ENCODE data around the gene TLR6. TPM values are rescaled to one million over a fixed set of nuclear protein-coding genes. Genes with fewer than 3 reads are reported as not detected.
A peak's percentile ranks its signal among the peaks of the same experiment; 100 is the strongest.

The TLR6 gene
- total RNA-seq, 4 donors from 2014 or later, result 1.4 to 3.0 (median 1.8) TPM

DNA sequence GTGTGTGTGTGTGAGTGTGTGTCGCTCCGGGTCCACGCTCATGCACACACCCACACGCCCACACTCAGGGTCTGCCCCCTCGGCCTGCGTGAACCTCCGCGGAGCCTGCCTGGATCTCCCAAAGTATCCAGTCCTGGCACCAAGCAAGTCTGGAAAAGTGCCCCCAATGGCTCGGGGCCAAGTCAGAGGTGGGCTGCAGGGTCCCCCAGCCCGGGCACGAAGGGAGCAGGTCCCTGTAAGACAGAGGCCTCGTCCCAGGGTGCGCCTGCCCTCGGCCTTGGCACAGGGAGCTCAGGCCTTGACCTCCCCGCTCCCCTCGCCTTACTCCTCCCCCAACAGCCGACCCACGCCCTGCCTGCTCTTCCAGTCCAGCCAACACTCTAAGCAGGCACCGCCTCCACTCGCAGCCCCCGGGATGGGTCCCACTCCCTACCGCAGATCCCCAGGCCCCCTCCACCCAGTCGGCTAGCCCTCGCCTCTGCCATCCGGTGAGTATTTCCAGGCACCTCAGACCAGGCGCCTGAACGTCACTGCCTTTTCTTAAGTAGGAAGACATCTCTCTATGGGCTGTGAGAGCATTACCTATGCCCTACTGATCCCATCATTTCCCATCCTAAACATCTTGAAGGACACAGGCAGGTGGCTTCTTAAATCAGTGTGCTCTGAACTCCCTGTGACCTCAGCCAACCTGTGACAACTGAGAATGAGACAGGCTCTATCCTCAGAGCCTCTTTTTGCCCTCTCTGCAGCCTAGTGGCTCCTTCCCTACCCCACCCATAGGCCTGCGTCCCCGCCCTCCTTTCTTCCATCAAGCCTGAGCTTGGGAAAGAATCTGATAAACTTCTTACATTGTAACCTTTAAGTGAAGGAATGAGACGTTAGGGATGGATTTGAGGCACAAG lies 11.7 kb upstream of the TLR6 start:
- WGBS, 2 donors, result 15 to 31% methylated on average over 17 to 24 of the region's 30 CpGs
- Histone ChIP-seq H3K4me3 (replicated peaks in 1 of 3) (peak overlapping the region; percentile 71 to 82 (median 74)), H3K4me1 (peaks cover 14 to 21% of the 10 kb centered on the region in 2 donors), H3K36me3 (no peaks in the 10 kb centered on the region), H3K27me3 (no peaks in the 10 kb centered on the region), H3K9me3 (no peaks in the 10 kb centered on the region), H3K27ac (peak overlapping the region; percentile 88 to 90 (median 88))
- intact Hi-C loops (cut with DNase I), result no loop called here
- no peak for TF ChIP-seq POLR2A (IDR thresholded peaks at IDR 0.05)
- TF ChIP-seq, protein P1, sequence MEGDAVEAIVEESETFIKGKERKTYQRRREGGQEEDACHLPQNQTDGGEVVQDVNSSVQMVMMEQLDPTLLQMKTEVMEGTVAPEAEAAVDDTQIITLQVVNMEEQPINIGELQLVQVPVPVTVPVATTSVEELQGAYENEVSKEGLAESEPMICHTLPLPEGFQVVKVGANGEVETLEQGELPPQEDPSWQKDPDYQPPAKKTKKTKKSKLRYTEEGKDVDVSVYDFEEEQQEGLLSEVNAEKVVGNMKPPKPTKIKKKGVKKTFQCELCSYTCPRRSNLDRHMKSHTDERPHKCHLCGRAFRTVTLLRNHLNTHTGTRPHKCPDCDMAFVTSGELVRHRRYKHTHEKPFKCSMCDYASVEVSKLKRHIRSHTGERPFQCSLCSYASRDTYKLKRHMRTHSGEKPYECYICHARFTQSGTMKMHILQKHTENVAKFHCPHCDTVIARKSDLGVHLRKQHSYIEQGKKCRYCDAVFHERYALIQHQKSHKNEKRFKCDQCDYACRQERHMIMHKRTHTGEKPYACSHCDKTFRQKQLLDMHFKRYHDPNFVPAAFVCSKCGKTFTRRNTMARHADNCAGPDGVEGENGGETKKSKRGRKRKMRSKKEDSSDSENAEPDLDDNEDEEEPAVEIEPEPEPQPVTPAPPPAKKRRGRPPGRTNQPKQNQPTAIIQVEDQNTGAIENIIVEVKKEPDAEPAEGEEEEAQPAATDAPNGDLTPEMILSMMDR (IDR thresholded peaks at IDR 0.05), result no peak
- peak; percentile 29 to 45 for DNase-seq

DNA sequence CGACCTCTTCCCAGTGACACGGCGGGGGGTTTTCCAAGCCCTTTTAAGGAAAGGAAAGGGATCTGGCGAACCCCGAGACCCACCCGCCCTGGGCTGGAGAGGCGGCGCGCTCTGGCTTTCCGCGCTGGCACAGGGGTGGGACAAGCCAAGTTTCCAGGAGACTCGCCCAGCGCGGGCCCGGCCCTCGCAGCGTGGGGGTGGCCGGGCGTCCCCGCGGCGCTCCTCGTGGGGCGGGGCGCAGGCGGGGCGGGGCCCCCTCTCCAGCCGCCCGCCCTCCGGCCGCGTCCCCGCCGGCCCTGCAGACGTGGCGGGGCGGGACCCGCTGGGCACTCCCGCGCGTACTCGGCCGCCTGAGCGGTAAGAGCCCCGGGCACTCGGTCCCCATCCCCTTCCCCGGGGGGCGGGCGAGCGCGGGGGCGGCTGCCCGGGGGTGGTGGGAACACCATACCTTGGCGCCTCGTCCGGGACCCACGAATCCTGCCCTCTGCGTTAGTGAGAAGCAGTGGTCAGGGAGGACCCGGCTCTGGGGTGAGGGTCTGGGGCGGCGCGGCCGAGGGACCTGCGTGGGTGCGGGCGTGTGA lies 11.0 kb upstream of the TLR6 start, which contains the start of gene FAM114A1:
Gene FAM114A1 (plus strand): TSS at position 329 of the 581 bp plus-strand sequence. CDS start 10,273 bp downstream, outside the sequence.
- DNase-seq, result peak; percentile 82 to 87
- no peaks in the 10 kb centered on the region for H3K36me3 ChIP-seq
- intact Hi-C loops (cut with DNase I), result no loop called here
- TF ChIP-seq POLR2A (IDR thresholded peaks at IDR 0.05), result peak in 1 of 2 donors; percentile 77
- TF ChIP-seq, protein P1 (IDR thresholded peaks at IDR 0.05), result no peak
- no peaks in the 10 kb centered on the region for H3K9me3 ChIP-seq
- H3K4me1 ChIP-seq, result peaks cover 14 to 21% of the 10 kb centered on the region in 2 donors
- no peaks in the 10 kb centered on the region for H3K27me3 ChIP-seq
- peak within 1 kb of the TSS; percentile 88 to 90 (median 88) for H3K27ac ChIP-seq
- H3K4me3 ChIP-seq (replicated peaks in 1 of 3), result peak within 1 kb of the TSS; percentile 71 to 82 (median 74)
- WGBS, 2 donors, result 0 to 4% methylated on average over 11 of the region's 66 CpGs

GRCh38 chr4:38866973-38867477 lies 10.4 kb upstream of the TLR6 start:
- WGBS, 2 donors, result 39 to 43% methylated on average over 11 of the region's 11 CpGs
- intact Hi-C loops (cut with DNase I), result no loop called here

DNA sequence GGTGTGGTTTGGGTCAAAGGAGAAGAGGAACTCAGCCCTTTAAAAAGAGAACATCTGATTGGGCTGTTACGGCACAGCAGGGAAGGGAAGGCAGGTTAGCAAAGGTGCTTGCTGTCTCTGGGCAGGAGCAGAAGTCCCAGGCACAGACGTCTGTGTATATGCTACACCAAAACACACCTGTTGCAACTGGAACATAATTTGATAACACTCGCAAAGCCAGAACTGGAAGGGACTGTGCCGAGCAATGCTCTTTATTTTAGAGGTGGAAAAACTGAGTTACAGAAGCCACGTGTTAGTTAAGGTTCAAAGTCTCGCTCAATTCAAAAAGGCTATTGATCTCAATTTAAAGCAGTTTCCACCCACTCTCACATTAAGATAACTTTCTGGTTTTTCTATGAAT lies 8.8 kb upstream of the TLR6 start:
- no peak for DNase-seq
- Histone ChIP-seq H3K27ac (no peak overlapping the region), H3K4me1 (peaks cover 14 to 21% of the 10 kb centered on the region in 2 donors), H3K9me3 (no peaks in the 10 kb centered on the region), H3K36me3 (no peaks in the 10 kb centered on the region), H3K27me3 (no peaks in the 10 kb centered on the region), H3K4me3 (replicated peaks in 1 of 3) (no peak overlapping the region)
- intact Hi-C loops (cut with DNase I), result no loop called here
- TF ChIP-seq POLR2A (IDR thresholded peaks at IDR 0.05), result no peak
- TF ChIP-seq, protein P1 (IDR thresholded peaks at IDR 0.05), result no peak
- 81 to 85% methylated on average over 6 of the region's 6 CpGs for WGBS, 2 donors

More at GRCh38 chr4:38866973-38867477, 10.4 kb upstream of the TLR6 start:
- peak overlapping the region; percentile 69 to 90 (median 76) for H3K27ac ChIP-seq
- H3K36me3 ChIP-seq, result no peaks in the 10 kb centered on the region
- no peak for TF ChIP-seq POLR2A (IDR thresholded peaks at IDR 0.05)
- TF ChIP-seq, protein P1 (IDR thresholded peaks at IDR 0.05), result peak in 2 of 6 experiments; percentile 8 to 24
- H3K27me3 ChIP-seq, result no peaks in the 10 kb centered on the region
- no peak for DNase-seq
- no peaks in the 10 kb centered on the region for H3K9me3 ChIP-seq
- H3K4me1 ChIP-seq, result peaks cover 14 to 21% of the 10 kb centered on the region in 2 donors
- H3K4me3 ChIP-seq (replicated peaks in 1 of 3), result peak overlapping the region in 2 of 3 donors; percentile 20 to 33

All from thyroid gland (tissue), 4 donors.